Nephron (organoid): ENCODE results near the gene MT1HL1.

Experiments used
- H3K27ac Mint-ChIP-seq, 3 experiments: 2 replicates each; pipeline ENCODE4 v1.8.0; 2020; ENCODE audit warnings: mixed read lengths in 3 of 3, mild to moderate bottlenecking in 2 of 3, moderate library complexity in 1 of 3
- H3K27me3 Mint-ChIP-seq: 2 replicates; pipeline ENCODE4 v1.8.0; 2021; ENCODE audit warnings: low read depth, mild to moderate bottlenecking, moderate library complexity, mixed read lengths
- H3K36me3 Mint-ChIP-seq: 2 replicates; pipeline ENCODE4 v1.8.0; 2020; ENCODE audit warnings: low read depth, mixed read lengths
- H3K4me1 Mint-ChIP-seq: 2 replicates; pipeline ENCODE4 v1.8.0; 2020; ENCODE audit warnings: mixed read lengths
- H3K4me3 Mint-ChIP-seq, 3 experiments: 2 replicates each; pipeline ENCODE4 v1.8.0; 2020; ENCODE audit warnings: mild to moderate bottlenecking in 3 of 3, mixed read lengths in 3 of 3, moderate library complexity in 2 of 3
- H3K9me3 Mint-ChIP-seq: 2 replicates; pipeline ENCODE4 v1.8.0; 2020; ENCODE audit warnings: mixed read lengths
- TF ChIP-seq, protein P1 (sequence below), 3 experiments: fragments of 200-600 bp; sonication (generic); IDR thresholded peaks; one replicate each; pipeline ENCODE4 v1.5.0; 2021; ENCODE audit warnings: antibody characterized with exemption in 3 of 3; ENCODE audit not compliant: unreplicated experiment in 3 of 3

MT1HL1 gene

GRCh38 chr1:237005674-237006073, 1.4 kb upstream of the MT1HL1 start:
- Mint-ChIP-seq H3K36me3 (no peaks in the 10 kb centered on the region), H3K4me3 (no peak overlapping the region), H3K27ac (no peak overlapping the region), H3K27me3 (peaks cover 4% of the 10 kb centered on the region), H3K4me1 (no peaks in the 10 kb centered on the region), H3K9me3 (no peaks in the 10 kb centered on the region)
- TF ChIP-seq, protein P1, sequence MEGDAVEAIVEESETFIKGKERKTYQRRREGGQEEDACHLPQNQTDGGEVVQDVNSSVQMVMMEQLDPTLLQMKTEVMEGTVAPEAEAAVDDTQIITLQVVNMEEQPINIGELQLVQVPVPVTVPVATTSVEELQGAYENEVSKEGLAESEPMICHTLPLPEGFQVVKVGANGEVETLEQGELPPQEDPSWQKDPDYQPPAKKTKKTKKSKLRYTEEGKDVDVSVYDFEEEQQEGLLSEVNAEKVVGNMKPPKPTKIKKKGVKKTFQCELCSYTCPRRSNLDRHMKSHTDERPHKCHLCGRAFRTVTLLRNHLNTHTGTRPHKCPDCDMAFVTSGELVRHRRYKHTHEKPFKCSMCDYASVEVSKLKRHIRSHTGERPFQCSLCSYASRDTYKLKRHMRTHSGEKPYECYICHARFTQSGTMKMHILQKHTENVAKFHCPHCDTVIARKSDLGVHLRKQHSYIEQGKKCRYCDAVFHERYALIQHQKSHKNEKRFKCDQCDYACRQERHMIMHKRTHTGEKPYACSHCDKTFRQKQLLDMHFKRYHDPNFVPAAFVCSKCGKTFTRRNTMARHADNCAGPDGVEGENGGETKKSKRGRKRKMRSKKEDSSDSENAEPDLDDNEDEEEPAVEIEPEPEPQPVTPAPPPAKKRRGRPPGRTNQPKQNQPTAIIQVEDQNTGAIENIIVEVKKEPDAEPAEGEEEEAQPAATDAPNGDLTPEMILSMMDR (IDR thresholded peaks at IDR 0.05; ENCODE audit: unreplicated experiment in 3 of 3): no peak

DNA sequence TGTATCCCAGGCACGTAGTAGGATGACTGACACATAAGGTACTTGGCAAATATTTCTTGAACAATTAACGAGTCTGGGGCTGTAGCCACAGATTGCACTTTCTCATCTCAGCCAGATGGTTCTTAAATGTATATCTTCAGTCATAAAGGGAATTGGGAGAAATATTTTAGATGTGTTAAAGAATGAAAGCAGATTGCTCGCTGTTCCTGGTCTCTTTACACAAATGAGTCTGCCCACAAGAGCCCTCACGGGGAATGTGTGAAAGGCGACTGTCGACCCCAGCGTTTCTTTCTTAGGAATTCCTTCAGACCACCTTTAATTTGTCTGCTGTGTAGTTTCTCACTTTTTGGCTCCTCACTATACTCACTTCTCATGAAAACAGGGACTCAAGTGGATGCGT, 725 bp downstream of the MT1HL1 start:
- no peak overlapping the region for H3K4me3 Mint-ChIP-seq
- no peak overlapping the region for H3K27ac Mint-ChIP-seq
- TF ChIP-seq, protein P1 (IDR thresholded peaks at IDR 0.05; ENCODE audit: unreplicated experiment in 3 of 3): no peak
- no peaks in the 10 kb centered on the region for H3K9me3 Mint-ChIP-seq
- H3K27me3 Mint-ChIP-seq: peaks cover 4% of the 10 kb centered on the region
- no peaks in the 10 kb centered on the region for H3K36me3 Mint-ChIP-seq
- peaks cover 3% of the 10 kb centered on the region for H3K4me1 Mint-ChIP-seq

- Mint-ChIP-seq H3K4me1 (peaks cover 7% of the 10 kb centered on the region), H3K4me3 (no peak overlapping the region), H3K36me3 (no peaks in the 10 kb centered on the region), H3K27me3 (peaks cover 4% of the 10 kb centered on the region), H3K27ac (no peak overlapping the region), H3K9me3 (no peaks in the 10 kb centered on the region)
- TF ChIP-seq, protein P1 (IDR thresholded peaks at IDR 0.05; ENCODE audit: unreplicated experiment in 3 of 3): no peak
Measured at GRCh38 chr1:237000191-237000590, 4.0 kb downstream of the MT1HL1 start.

DNA sequence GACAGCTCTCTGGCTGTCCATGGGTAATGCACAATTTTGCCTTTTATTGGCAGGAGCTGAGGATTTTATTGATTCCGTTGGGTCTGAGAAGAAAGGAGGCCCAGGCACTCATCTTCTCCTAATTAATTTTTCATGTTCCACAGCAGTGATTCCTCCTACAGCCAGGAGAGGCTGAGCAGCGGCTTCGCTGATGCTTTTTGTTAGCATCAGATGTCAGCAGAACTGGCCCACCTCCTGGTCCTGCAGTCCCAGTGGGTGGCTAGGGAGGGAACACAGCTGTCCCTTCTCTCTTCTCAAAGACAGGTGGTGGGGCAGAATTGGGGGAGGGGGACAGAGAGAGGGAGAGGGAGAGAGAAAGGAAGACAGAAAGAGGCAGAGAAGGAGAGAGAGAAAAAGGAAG, 5.7 kb downstream of the MT1HL1 start:
- peaks cover 7% of the 10 kb centered on the region for H3K4me1 Mint-ChIP-seq
- no peak overlapping the region for H3K27ac Mint-ChIP-seq
- H3K27me3 Mint-ChIP-seq: peaks cover 4% of the 10 kb centered on the region
- H3K36me3 Mint-ChIP-seq: no peaks in the 10 kb centered on the region
- TF ChIP-seq, protein P1 (IDR thresholded peaks at IDR 0.05; ENCODE audit: unreplicated experiment in 3 of 3): no peak
- no peaks in the 10 kb centered on the region for H3K9me3 Mint-ChIP-seq
- H3K4me3 Mint-ChIP-seq: no peak overlapping the region

- Mint-ChIP-seq H3K27me3 (peaks cover 4% of the 10 kb centered on the region), H3K4me3 (no peak overlapping the region), H3K4me1 (peaks cover 7% of the 10 kb centered on the region), H3K36me3 (no peaks in the 10 kb centered on the region), H3K27ac (no peak overlapping the region), H3K9me3 (no peaks in the 10 kb centered on the region)
- TF ChIP-seq, protein P1 (IDR thresholded peaks at IDR 0.05; ENCODE audit: unreplicated experiment in 3 of 3): no peak
Measured at GRCh38 chr1:236997882-236998281, 6.4 kb downstream of the MT1HL1 start.

DNA sequence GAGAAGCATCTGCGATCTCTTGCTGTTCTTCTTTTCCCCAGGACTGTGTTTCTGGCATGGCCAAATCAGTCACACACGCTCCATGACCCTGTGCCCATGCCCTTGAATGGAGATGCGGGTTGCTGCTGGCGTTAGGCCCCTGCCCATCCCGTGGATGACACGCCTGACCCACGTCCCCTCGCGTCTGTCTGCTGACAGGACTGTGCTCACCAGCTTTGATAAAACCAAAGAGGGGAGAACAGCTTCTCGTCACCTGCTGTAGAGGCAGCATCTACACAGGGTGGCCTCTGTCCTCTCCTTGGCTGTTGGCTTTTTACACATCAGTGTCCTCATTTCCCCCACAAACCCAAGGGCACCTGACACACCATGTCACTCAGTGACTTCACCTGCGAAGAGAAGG, 6.9 kb downstream of the MT1HL1 start:
- peaks cover 7% of the 10 kb centered on the region for H3K4me1 Mint-ChIP-seq
- no peak overlapping the region for H3K4me3 Mint-ChIP-seq
- H3K27me3 Mint-ChIP-seq: peaks cover 4% of the 10 kb centered on the region
- TF ChIP-seq, protein P1 (IDR thresholded peaks at IDR 0.05; ENCODE audit: unreplicated experiment in 3 of 3): no peak
- H3K36me3 Mint-ChIP-seq: no peaks in the 10 kb centered on the region
- no peak overlapping the region for H3K27ac Mint-ChIP-seq
- no peaks in the 10 kb centered on the region for H3K9me3 Mint-ChIP-seq
